Activated CD4-positive, alpha-beta T cell treated with anti-CD3 and anti-CD28 coated beads for 48 hours (primary cell): ENCODE results near the gene DMRT1.

Experiments used
- DNase-seq: peaks from one replicate; pipeline ENCODE4 v3.0.0-alpha.2; 2020

The DMRT1 gene

DNA sequence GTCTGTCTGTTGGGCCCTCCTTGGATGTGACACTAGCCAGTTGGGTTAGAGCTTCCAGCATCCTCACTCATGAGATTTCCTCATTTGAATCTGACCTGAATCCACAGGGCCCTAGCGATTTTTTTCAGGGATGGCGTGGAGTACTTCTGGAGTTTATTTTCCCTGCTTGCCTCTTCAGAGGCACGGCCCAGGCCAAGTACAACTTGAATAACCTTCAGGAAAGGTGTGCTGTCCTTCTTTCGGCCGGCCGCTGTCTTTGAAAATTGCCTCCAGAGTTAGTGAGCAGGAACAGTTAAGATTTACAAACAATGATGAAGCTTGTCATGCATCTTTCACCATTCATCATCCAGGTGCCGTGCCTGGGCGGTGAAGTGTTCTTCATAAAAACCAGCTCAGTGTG lies 85.5 kb downstream of the DMRT1 start:
- no peak for DNase-seq

DNA sequence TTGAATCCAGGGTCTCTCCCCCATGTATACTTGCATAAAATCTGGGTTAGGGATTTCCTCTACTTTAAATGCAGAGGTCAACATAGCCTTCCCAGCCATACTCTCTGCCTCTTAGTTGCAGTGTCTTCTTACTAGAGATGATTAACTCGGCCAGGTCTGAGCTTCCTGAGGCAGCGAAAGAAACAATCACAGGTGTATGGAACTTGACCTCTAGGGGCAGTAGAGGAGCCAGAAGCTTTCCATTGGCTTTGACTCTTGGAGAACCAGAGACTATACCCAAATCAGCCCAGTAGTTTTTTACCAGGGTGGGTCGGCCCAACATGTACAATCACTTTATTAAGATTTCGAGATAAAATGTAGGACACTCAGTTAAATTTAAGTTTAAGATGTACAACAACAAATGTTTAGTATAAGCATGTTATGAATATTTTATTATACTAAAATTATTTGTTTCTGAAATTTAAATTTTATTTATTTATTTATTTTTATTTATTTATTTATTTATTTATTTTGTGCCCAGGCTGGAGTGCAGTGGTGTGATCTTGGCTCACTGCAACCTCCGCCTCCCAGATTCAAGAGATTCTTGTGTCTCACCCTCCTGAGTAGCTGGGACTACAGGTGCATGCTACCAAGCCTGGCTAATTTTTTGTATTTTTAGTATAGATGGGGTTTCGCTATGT lies 87.0 kb downstream of the DMRT1 start:
- peak; percentile 18 for DNase-seq

DNA sequence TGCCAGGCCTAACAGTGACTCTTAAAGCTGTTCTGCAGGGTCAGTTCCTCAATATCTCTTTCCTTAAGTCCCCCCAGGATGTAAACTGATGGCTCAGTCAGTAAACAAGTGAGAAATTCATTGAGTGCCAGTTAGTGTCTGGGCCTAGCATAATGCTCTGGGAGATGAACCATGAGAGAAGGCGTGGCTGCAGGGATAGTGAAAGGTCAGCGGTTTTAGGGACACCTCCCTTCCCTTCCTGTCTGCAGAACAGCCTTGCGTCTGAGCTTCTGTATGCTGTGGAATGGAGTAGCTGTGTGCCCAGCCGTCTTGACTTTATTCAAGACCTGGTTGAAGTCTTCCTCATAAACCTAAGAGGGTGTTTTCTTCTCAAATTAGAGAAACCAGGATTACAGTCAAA lies 88.2 kb downstream of the DMRT1 start:
- DNase-seq = no peak

DNA sequence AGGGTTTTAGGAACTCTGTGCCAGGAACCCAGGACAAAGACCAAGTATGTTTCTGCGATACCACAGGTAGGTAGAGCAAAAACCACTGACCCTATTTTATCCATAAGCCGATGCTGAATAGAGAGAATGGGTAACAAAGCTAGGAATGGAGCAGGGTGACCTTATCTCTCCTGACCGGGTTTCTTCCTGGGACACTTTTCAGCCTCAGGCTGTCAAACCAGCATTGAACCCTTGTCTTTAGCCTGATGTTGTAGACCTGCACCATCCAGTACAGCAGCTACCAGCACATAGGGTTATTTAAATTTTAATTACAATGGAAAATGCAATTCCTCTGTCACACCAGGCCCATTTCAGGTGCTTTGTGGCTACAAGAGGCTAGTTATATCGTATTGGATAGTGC lies 91.9 kb downstream of the DMRT1 start:
- no peak for DNase-seq

DNA sequence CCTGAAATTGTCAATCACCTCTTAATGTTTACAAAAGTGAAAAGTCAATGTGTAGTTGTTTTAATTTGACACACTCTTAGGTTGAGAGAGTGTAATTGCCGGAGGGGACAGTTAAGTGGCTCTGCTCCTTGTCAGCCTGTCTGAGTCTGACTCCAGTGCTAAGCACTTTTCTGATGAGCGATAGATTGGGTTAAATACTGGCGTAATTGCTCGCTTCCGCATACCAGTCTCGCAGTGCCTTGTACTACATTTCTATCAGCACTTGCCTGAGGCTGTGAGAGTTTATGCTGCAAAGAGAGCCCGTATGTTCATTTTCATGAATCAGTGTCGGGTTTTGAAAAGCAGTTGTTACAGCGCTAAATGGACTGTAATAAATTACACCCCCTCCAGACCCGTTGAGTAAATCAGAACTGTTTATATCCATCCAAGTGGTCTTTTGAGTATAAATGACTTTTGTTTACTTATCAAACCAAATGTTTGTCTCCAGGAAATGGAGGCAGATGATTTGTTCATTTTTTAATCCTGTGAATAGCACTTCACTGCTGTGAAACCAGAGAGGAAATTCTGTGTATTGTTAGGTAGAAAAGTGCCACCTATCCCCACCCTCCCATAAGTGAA lies 94.0 kb downstream of the DMRT1 start:
- DNase-seq = no peak

DNA sequence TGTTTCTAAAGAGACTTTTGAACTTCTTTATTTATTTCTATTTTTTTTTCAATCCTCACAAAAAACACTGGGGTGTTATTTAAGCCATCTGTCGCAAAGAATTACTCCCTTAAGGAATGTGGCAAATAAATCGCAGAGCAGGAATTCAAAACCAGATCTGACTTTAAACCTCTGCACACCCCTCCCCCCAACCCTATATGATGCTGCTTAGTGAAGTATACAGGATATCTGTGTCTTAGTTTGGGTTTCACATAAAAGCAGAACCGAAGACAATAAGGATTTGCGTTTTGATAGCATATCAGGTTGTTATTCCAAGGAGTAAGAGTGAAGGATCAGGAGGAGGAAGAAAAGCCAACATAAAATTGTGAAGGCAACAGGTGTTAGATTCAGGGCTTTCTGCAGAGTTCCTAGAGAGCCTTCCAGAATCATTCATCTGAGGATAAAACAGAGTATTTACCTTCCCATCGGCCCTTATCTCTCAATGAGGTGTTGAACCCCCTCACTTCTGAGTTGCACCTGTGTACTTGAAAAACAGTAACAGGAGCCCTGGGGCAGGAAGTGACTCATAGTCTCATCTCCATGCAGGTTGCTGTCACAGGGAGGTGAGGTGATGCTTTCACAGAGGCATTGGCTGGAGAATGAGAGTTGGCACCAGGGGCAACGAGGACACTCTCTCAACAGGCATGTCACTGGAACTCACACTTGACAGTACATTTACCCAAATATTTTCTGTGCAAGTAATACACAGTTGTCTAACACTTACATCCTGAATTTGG lies 101.5 kb downstream of the DMRT1 start:
- DNase-seq = peak; percentile 6

DNA sequence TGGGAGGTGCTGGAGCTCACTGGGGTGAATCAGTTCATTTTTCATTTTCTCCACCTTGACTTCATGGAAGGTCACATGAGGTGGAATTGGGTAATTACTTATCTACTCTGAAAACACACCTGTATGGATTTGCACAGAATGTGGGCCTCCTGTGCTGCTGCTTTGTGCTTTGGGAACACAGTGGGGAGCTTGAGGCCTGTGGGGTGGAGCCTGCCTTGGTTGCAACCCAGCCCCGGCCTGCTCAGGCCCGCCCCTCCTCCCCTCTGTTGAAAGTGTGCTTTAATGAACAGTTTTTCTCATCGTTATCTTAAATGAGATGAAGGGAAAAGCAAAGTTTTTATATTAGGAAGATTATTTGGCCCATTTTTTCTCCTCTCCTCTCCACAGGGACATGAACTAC lies 106.5 kb downstream of the DMRT1 start:
- no peak for DNase-seq

DNA sequence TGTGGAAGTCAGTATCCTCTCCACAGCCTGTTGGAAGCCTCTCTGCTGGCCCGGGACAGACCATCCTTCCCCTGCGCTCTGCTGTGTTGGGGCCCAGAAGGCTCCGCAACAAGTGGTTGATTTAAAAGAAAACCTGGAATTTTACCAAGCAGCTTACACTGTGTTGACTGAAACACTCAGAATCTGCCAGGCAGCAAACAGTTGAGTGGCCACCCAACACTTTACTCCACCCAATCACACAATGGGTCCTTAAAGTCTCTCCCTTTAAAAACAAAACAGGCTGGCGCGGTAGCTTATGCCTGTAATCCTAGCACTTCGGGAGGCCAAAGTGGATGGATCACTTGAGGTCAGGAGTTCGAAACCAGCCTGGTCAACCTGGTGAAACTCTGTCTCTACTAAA lies 107.0 kb downstream of the DMRT1 start:
- no peak for DNase-seq

DNA sequence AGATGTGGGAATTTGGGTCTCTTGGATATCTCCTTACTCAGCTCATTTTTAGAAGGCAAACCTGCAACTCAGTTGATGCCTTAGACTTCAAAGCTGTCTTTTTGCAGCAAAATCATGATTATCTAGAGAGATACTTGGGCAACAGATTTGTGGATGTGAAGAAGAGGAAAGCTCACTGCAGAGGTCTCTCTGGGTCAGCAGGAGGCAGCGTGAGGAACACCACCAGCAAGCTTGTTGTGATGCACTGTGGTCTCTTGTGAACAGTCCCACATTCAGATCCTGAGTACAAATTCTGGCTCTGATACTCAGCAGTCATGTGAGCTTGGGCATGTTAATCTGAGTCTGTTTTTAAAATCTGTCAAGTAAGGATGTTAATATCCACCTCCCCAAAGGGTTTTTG lies 108.6 kb downstream of the DMRT1 start:
- no peak for DNase-seq

DNA sequence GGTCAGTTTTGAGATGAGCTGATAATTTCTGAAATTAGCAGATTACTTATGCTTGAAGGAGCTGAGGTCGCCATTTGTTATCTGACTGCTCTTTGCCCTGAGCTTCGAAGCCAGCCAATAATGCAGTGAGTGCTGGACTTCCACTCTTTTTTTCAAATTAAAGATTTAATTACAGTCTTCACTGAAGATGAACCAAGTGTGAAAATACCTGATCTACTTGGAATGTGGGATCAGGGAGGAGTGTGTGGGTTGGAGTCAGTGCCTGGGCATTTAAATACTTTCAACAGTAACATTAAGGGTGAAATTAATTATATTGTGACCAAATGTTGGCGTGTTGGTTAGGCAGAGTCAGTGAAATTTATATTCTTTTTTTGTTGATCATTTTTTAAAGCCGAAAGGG lies 111.0 kb downstream of the DMRT1 start:
- DNase-seq = no peak

DNA sequence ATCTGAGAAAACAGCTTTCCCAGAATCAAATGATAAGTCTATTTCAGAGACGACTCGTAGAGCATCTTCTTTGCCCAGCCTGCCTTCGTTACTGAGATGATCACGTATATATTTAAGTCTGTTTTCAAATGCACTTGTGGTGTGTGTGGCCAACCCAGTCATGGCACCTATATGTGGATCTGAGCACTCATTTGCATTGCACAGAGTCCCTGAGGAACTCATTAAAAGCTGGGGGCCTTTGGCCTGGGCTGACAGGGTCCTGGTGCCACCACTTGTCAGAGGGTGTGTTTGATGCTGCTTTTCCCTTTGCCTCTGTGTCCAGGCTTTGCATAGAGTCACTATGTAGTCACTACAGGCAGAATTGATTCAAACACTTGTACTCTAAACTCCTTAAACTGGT lies 117.6 kb downstream of the DMRT1 start:
- no peak for DNase-seq

DNA sequence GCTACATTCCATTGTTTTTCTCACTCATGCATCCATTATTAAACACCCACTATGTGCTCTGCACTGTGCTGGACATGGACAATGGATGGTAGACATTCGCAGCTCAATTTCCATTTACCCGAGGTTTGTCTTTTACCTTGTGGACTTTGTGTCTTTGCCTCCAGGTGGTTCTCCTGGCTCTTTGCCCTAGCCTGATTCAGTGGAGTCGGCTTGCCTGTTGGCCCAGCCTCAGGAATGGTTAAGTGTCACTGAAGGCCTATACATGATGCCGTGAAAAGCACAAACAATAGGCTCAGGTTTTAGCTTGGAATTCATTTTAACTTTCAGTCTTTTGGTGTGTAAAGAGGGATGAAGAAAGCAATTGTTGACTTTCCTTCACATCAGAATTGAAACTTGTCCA lies 118.4 kb downstream of the DMRT1 start:
- DNase-seq = no peak

DNA sequence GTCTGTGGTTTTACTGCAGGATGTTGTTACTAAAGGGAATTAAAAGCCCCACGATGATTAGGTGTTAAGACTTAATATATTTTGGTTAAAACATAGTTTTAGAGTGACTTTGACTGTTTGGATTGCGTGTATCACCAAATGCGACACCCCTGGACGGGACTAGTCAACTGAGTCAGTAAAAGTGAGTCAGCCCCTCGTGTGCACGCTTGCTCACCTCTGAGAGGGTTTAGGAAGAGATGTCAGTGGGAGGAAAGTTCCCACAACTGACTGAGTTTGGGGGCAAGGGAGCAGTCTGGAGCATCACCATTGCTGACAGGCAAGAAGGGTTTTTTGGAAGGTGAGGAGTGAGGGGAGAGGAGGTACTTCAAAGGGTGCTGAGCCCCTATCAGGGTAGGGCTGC lies 120.5 kb downstream of the DMRT1 start:
- no peak for DNase-seq

DNA sequence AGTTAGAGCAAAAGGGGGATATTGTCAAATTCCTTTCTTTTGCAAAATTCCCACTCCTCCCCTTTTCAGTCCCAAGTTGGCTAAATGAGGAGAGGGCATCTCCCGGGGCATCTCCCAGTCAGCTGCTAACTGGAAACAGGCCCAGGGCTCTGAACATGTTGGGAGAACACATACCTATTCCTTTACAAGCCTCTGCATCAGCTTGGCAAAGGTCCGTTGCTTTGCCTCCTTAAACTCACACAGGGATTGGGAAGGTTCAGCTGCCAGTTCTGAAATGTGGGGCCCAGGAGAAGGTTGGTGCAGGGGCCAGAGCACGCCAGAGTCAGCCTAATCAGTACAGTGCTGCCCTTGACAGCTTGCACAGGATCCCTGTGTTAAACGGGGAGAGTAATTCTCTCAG lies 124.0 kb downstream of the DMRT1 start:
- no peak for DNase-seq

DNA sequence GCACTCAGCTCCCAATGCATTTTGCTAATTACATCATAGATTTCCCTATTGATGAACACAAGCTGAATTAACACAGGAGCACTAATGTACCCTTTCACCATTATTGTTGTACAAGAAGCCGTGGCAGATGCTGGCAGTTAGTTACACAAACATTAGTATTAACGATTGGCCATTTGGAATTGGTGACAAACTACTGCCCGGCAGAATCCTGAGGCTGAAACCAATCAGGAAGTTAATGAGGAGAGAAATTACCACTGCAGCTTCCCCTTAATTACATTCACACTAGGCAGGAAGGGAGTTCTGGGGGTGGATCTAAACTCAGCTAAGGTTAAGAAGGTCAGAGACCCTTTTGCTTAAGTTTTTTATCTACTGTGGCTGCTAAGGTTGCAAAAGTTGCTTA lies 125.4 kb downstream of the DMRT1 start:
- DNase-seq = no peak

DNA sequence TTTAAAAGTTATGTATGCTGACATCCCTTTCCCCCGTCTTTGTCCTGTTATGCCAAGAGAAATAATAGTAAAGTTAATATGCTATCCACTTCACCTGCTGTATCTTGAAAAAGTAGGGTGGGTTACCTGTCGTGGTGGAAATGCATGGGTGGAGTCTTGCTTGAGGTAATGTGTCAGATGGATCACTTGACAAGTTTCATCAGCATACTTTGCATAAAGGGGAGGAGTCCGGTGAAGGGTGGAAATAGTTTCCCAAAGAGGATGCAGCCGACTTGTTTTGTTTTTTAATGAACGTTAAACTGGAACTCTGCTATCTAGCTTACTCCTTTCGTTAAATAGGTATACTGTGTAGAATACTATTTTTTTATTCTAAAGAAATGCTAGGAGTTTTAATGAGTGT lies 125.9 kb downstream of the DMRT1 start:
- DNase-seq = no peak

DNA sequence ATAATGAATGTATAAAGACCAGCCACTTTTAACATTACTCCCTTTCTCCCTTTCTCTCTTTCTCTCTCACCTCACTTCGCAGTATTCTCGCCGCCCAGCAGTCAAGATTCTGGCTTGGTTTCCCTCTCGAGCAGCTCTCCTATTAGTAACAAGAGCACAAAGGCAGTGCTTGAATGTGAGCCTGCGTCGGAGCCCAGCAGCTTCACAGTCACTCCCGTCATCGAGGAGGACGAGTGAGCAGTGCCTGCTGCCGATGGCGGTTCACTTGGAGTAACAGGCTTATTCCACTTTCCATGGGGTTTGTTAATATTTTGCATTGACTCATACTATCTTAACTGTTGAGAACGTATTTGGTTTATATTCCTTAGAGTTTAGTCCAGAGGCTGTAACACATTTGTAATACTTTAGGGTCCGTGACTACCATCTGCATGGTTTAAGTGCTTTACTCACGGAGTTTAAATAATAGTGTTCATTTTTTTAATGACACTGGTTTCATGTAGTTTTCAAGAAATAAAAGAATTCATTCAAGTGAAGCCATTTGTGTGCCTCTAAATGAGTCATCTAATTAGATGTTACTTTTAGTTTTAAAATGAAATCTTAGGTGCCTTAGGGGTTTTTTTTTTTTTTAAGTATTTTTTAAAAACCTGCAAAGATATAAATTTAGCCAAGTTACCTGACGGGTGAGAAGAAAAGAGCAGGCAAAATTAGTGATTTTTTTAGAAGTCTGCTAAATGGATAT lies 126.6 kb downstream of the DMRT1 start:
- peak; percentile 10 for DNase-seq

DNA sequence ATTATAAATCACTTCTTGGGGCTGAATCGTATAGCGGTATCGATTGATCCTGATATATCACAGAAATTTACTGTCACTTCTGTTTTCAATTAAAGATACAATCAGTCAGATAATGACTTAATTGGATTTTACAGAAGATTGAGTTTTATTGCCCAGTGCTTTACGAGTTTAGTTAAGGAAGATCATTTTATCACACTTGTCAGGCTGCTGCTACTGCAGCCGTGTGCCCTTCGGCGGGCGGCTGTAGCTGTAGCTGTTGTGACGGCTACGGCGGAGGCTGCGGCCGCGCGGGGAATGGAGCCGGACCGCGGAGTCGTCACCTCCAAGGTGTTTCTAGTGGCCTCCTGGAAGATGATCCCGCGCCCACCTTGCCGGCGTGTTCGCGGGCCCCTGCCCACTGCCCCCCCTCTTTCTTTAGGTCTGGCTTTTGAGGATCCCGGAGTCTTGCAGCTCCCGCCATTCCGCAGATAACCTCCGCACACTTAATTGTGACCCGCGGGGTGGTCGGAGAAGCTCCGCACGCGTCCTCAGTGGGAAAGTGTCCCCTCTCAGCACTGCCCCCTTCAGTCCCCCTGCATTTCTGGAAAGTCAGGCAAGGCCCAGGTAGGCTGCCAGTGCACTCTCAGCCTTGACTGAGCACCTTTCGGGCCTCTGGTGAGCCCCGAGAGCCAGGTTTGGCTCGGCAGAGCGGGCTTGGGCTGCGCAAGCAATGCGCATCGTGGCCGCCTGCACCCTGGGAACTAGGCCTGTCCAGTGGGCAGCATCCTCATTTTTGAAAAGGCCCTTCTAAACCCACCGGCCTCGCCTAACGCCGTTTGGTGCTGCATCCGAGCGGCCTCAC lies 128.0 kb downstream of the DMRT1 start:
- peak; percentile 19 for DNase-seq

DNA sequence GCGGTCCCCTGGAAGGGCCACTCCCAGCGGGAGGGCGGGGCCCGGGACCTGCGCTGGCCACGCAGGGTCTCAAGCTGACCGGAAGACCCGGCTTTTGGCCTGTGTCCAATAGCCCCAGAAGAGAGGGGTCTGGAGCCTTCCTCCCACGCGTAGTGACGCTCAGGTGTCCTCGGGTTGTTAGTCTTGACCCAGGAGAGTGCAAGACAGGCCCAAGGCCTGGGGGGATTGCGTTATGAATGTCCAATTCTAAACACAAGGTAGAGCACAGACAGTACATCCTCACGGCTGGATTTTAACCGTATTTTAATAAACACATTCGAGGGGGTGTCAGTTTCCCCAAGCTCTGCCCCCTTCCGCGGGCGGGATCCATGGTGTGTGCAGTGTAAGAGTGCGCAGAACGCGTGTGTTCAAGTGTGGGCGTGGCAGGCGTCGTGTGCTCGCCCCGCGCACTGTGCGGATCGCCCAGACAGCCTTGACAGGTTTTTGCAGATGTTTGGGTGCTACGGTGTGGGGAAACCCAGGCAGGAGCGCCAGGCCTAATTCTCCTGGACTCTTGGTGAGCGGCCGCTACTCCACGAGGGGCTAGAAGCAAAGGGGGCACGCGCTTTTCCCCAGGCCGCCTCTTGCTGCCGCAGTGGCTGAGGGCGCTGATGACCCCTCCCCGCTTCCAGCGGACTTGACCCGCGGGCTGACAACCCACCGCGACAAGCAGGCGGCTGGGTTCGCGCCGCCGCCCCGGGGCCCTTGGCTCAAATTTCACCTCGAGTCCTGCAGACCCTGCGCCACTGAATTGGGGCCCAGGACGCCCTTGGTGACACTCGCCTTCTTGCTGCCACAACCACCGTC lies 128.9 kb downstream of the DMRT1 start:
- peak; percentile 10 for DNase-seq

DNA sequence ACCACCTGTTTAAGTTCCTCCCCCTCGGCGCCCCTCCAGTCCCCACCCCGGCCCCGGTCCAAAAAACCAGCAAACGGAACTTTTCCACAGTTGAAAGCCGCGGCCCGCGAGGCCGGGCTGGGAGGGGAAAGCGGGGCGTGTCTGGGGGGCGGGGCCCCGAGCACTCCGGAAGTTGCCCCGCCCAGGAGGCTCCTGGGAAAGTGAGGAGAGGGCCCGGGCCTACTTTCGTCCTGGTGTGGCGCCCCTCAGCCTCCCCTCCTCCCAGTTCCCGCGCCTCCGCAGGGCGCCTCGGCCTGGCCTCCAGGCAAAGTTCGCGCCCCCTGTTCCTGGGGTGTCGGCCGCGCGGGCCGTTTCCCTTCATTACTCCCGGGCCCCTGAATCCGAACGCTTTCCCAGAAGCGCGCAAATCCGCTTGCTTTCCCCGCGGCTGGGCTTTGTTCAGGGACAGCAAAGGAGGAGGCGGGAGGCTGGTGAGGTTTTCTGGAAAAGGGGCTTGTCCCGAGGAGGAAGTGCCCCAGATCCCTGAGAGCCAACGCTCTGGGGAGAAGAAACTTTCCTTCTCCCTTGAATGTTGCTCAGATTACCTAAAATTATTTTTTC lies 130.5 kb downstream of the DMRT1 start:
- DNase-seq = peak; percentile 35
